LoVo (cell line): ENCODE data around the gene CPAMD8.

ENCODE experiments used
- DNase-seq: peaks from one replicate; pipeline ENCODE4 v3.0.0-alpha.2; 2016; ENCODE audit warnings: low spot score

Gene CPAMD8

GRCh38 chr19:17026706-17027534, at the start of gene CPAMD8:
TSS of gene CPAMD8 (minus strand) at chr19:17026810. CDS start at chr19:17026642, 168 bp downstream.
- no peak for DNase-seq

- DNase-seq, result peak; percentile 17
These were observed 49.4 kb upstream of the CPAMD8 start for GRCh38 chr19:17075864-17076542.

DNA sequence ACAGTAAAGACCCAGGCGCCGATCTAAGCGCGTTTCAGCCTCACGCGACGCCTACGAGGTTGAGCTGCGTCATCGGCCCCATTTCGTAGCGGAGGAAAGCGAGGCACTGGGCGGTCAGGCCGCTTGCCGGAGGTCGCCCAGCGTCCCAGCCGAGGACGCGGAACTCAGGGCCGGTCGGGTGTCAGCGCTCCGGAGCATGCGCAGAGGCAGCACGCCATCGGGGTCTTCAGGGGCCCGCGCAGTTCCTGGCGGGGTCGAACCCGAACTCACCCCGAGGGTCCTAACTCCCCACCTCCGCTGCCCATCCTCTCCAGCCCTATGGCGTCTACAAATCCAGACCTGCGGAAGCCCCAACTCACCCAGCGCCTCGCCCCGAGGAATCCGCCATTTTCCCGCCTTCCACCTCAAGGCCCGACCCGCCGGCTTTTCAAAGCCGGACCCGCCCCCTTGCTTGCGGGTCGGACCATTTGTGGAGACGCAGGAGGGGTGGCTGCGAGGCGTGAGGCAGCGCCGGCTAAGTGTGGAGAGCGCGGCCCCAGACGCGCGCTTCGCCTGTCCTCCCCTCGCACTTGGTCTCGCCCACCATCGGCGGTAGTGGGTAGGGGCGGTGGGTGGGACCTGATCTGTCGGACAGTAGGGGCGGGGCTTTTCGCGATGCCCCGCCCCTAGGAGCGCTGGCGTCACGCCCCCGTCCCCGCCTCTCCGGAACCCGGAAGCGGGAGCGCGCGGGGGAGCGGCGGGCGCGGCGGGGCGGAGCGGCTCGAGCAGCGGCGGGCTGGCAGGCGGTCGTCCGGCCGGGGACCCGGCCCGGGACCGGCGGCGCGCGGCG, 48.6 kb upstream of the CPAMD8 start, which contains the start of the genes HAUS8 and MYO9B:
TSS of gene HAUS8 (minus strand) at position 418 of the 829 bp plus-strand sequence. CDS start at position 388, 30 bp downstream.
TSS of gene MYO9B (plus strand) at position 743 of the 829 bp plus-strand sequence. CDS start 25,941 bp downstream, outside the sequence.
- peak; percentile 98 for DNase-seq

GRCh38 chr19:17074634-17075034, 48.0 kb upstream of the CPAMD8 start:
- DNase-seq, result no peak

DNA sequence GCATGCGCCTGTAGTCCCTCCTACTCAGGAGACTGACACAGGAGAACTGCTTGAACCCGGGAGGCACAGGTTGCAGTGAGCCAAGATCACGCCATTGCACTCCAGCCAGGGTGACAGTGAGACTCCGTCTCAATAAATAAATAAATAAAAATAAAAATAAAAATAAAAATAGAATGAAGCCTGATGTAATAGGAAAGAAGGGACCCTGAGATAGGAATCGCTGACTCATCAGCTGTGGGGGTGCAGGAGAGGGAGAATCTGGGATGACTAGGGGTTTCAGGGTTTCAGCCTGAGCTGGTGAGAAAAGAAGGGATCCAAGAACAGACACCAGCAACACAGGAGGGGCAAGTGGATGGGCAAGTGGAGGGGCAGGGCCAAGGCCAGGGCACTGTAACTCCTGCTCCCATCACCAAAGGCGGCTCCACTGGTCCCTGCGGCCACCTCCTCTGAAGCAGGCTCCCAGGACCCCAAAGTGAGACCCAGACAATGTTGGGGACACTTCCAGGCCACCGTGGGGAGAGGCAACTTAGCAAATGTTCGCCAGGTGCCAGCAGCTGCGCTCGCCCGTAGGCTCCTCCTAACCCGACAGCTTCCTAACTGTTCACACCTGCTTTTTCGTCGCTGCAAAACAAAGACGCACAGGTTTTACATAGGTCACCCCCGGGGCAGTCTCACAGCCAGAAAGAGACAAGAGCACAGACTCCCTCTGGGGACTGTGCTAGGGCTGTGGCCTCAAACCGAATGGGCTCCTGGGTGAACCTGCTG, 47.4 kb upstream of the CPAMD8 start:
- DNase-seq, result no peak

DNA sequence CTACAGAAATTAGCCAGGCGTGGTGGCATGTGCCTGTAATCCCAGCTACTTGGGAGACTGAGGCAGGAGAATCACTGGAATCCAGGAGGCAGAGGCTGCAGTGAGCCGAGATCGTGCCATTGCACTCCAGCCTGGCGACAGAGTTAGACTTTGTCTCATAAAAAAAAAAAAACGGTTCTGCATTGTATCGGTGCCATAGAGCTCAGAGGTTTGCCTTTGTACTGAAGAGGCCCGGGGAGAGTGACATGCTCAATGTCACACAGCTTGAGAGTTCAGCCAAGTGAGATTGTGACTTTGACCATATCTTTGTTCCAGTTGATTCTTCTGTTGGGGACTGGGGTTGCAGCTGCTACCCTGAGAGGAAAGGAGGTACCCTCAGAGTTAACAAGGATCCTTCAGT, 44.3 kb upstream of the CPAMD8 start:
- DNase-seq, result no peak

DNA sequence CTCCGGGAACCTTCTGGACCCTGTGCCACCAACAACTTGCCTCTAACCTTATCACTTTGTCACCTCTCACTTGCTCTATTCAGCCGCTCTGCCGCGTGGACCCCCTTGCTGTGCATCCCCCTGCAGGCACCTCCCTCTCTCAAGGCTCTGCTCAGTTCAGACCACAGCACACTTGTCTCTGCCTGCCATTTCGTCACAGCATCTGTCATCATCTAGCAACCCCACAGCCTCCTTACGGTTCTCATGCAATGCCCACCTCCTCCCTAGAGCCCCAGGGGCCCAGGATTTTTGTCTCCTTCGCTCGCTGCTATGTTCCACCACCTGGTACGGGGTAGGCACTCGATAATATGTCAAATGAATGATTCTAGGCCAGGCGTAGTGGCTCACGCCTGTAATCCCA, 43.8 kb upstream of the CPAMD8 start:
- no peak for DNase-seq

GRCh38 chr19:17069193-17069592, 42.6 kb upstream of the CPAMD8 start:
- no peak for DNase-seq

DNA sequence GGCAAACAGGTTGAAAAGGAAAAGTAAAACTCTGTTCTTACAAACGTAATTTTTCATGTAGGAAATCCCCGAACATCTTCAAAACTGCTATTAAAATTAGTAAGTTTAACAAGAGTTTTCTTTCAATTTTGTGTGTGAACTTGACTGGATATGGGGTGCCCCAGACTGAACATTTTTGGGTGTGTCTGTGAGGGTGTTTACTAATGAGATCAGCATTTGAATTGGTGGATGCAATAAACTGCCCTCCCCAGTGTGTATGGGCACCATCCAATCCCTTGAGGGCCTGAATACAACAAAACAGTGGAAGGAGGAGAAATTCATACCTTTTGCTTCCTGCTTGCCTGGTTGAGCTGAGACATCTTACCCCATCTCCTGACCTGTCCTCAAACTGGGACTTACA, 36.8 kb upstream of the CPAMD8 start:
- no peak for DNase-seq

GRCh38 chr19:17061691-17062090, 35.1 kb upstream of the CPAMD8 start:
- DNase-seq, result peak; percentile 45

DNA sequence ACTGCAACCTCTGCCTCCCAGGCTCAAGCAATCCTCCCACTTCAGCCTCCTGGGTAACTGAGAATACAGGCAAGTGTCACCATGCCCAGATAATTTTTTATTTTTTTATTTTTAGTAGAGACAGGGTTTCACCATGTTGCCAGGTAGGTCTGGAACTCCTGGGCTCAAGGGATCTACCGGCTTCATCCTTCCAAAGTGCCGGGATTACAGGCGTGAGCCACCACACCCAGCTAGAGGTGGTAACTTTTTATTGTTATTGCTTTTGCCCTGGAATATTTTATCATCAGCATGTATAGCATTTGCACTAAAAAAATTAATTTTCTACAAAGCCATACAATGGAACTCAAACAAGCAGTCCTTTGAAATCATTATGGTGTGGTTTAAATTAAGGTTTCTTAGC, 34.6 kb upstream of the CPAMD8 start:
- no peak for DNase-seq

GRCh38 chr19:17060802-17061201, 34.2 kb upstream of the CPAMD8 start:
- no peak for DNase-seq

DNA sequence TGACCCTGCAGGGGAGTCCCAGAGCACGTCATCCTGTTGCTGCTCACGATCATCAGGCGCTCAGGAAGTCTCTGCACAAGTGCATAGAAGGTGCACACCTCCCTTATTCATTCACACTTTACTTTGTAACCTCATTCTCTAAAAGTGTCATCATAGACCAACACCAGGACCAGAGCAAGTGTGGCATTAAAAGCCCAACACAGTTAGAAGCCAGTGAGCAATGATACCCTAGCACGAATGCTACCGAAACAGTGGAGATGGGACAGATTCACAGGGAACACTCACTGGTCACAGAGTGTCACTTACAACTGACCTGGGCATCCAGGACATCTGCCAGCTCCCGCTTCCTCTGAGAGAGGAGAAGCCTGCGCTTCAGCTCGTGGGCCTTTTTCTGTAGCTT, 31.6 kb upstream of the CPAMD8 start:
- DNase-seq, result no peak

DNA sequence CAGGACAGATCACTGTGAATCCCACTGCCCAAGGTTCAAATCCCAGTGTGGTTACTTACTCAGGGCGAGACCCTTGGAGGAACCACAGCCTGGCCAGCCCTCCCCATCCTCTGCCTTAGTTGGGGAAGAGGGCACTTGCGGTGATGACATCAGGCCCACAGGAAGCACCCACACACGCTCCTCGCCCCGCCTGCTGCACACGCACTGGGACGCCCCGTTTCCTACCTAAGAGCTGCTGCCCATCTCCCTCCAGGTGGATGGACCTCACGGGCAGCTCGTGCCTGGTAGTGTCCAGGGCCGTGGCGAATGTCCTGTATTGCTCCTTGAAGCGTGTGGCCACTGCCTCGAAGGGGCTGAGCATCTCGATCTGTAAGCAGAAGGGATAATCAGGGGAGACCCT, 29.0 kb upstream of the CPAMD8 start:
- DNase-seq, result no peak

DNA sequence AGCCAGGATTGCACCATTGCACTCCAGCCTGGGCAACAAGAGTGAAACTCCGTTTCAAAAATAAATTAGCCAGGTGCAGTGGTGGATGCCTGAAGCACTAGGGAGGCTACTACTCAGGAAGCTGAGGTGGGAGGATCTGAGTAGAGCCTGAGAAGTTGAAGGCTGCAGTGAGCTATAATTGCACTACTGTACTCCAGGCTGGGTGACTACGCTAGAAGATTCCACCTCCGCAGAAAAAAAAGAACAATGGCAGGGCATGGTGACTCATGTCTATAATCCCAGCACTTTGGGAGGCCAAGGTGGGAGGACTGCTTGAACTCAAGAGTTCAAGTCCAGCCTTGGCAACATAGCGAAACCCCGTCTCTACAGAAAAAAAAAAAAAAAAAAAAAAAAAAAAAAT, 28.1 kb upstream of the CPAMD8 start:
- no peak for DNase-seq

- DNase-seq, result peak; percentile 3
These were observed 25.8 kb upstream of the CPAMD8 start for GRCh38 chr19:17052439-17052838.

DNA sequence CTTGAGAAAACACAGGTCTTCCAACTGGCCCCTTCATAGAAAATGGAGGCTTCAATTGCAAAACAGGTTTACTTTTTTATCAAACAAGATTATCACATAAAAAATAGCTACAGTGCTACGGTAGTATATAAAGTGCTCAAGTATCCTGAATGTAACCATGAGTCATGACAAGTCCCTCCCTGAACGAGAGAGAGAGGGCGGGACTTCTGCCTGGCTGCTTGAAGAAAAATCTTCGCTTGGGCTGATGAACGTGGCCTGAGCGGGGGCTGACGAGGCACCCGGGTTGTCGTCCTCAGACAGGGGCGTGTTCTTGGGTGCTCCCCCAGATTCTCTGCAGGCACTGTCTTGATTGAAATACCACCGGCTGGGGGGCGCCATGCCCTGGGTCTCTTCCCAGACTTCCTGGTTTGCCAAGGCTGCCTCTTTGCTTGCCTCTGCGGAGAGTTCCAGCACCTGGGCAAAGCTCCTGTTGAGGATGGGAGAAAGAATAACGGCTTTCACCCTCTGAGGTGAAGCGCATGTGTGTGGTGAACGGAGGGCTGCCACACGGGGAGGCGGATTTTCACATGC, 23.2 kb upstream of the CPAMD8 start:
- DNase-seq, result no peak

- no peak for DNase-seq
These were observed 22.4 kb upstream of the CPAMD8 start for GRCh38 chr19:17048885-17049453.

- no peak for DNase-seq
These were observed 19.4 kb upstream of the CPAMD8 start for GRCh38 chr19:17045907-17046502.

DNA sequence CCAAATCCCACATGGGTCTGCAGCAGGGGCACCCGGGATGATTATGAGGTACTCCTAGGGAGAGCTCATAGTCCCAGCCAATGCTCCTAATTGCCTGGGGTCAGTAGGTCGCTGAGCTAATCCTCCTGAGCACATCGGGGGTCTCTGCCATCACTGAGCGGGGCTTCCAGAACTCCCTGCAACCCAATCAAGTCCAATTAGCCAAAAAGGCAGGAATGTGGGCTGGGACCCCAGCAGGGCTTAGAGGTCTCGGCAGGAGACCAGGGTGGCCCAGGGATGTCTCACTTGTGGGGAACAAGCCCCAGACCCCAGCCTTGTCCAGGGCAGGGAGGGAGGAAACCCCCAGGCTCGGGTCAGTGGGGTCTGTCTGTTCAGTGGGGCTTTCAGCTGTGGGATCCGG, 17.1 kb upstream of the CPAMD8 start:
- DNase-seq, result no peak
